D721Med (cell line): ENCODE results near the gene SYNCRIP.

Experiments used
- DNase-seq: peaks from one replicate; pipeline ENCODE4 v3.0.0; 2011; ENCODE audit warnings: low spot score; ENCODE audit not compliant: insufficient read length
- FAIRE-seq: peaks from 2 replicates; lab custom pipeline; 2011; peaks lifted over from hg19 to GRCh38; lab: Jason Lieb, UNC
- CTCF ChIP-seq: IDR thresholded peaks from 2 replicates; pipeline ENCODE4 v1.5.1; 2012; ENCODE audit warnings: mild to moderate bottlenecking, control low read depth; ENCODE audit not compliant: insufficient read depth; ENCODE audit errors: missing control alignments

The SYNCRIP gene

GRCh38 chr6:85620308-85620707 lies 22.4 kb downstream of the SYNCRIP start:
- FAIRE-seq: no peak
- DNase-seq: no peak
- TF ChIP-seq CTCF: no peak

GRCh38 chr6:85614780-85615179 lies 27.9 kb downstream of the SYNCRIP start:
- no peak for DNase-seq
- no peak for TF ChIP-seq CTCF
- no peak for FAIRE-seq

DNA sequence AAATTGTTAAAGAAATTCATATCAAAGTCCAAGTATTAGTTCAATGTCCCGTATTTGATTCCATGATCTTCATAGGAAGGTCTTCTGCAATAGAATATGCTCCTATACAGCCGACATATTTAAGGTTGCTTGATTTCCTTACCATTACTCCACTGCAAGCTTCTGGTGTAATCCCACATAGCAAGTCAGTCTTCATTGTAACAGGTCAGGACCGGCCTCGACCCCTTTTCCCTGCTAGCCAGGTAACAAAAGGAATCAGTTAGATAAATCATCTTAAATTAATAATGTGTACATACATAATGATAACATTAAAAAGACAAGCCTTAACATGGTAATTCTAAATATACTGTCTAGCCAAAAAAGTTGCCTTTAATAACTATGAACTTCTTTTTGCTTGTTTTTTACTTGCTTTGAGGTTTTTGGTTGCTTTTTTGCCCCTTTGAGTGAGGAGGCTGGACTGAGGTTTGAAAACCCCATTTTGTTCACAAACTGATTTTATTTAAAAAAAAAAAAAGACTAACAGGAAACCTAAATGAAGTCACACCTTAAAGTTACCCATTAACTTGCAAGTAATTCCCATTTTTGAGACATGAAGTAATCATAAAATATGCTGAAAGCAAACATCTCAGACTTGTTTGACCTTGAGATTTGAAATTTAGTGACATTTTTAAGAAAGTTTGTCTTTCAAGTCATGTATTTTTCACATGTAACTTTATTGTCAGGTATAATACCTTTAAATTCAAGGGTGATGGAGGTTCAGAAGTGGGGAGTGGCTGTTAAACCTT lies 29.8 kb downstream of the SYNCRIP start:
- DNase-seq: no peak
- no peak for TF ChIP-seq CTCF
- no peak for FAIRE-seq

DNA sequence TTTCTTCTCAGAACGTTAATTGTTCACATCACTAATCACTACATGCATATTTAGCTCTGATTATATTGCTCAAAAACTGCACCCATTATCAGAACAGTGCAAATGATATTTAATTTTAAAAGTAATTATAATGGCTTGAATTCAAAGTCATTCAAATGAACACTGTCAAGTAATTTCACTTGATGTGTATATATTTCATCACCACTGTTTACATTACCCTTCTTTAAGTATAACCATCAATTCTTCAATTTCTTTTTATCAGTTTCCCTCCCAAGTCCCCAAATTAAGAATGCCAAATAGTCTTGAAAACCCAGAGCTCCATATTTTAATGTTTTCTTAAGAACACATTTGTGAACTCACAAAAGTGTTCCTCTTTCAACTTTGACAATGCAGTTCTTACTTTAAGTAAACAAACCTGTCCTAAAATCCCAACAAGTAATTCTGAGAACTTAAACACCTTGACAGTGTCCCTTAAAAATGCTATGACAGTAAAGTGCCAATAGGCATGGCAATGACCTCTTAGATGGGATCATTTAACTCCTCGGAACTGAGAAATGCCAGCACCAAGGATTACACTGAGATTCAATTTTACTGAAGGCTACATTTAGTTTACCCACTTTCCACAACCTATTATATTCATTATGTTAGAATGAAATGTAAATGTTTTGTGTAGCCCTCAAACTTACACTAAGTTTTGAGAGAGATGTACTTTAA lies 32.3 kb downstream of the SYNCRIP start:
- TF ChIP-seq CTCF: no peak
- no peak for DNase-seq
- FAIRE-seq: no peak

- TF ChIP-seq CTCF: no peak
- FAIRE-seq (no peak), DNase-seq (no peak)
These were observed 40.6 kb downstream of the SYNCRIP start for GRCh38 chr6:85602100-85602499.

GRCh38 chr6:85600713-85601313 lies 41.9 kb downstream of the SYNCRIP start:
- no peak for DNase-seq
- TF ChIP-seq CTCF: no peak
- no peak for FAIRE-seq
